PC-9 (cell line): ENCODE measurements around the gene NELFA. TPM values are rescaled to one million over a fixed set of nuclear protein-coding genes. Genes with fewer than 3 reads are reported as not detected.

Source experiments
- BruUV-seq: library from RNA; stranded (reverse); fragments of 400-500 nt; replicated peaks from 2 replicates; lab custom pipeline; 2021; lab: Mats Ljungman, UMichigan
- CTCF ChIA-PET: fragments of 300-600 bp; sonication (Branson Sonifier 250); formaldehyde crosslinking; loops from one replicate; lab custom pipeline; 2022; ENCODE audit warnings: antibody characterized with exemption; lab: Charles Lee
- POLR2A ChIA-PET: fragments of 300-600 bp; sonication (Branson Sonifier 250); formaldehyde crosslinking; loops from one replicate; lab custom pipeline; 2022; ENCODE audit warnings: antibody characterized with exemption; ENCODE audit not compliant: unreplicated experiment; lab: Charles Lee
- DNase-seq, 2 experiments: peaks; one replicate each; pipeline versions ENCODE4 v3.0.0 to v3.0.0-alpha.2; 2015 to 2022; ENCODE audit warnings: mixed read lengths in 1 of 2
- H2AFZ ChIP-seq: fragments of 200-600 bp; sonication (generic); 2 replicates; pipeline ENCODE4 v1.8.1; 2017; ENCODE audit warnings: antibody characterized with exemption
- H3F3A ChIP-seq: fragments of 200-600 bp; sonication (generic); 2 replicates; pipeline ENCODE4 v1.8.1; 2017; ENCODE audit warnings: antibody characterized with exemption, mild to moderate bottlenecking, low read depth; ENCODE audit not compliant: insufficient read depth
- H3K27ac ChIP-seq: fragments of 200-600 bp; sonication (generic); 2 replicates; pipeline ENCODE4 v1.6.1; 2016; ENCODE audit warnings: mixed run types
- H3K27me3 ChIP-seq: fragments of 200-600 bp; sonication (generic); 2 replicates; pipeline ENCODE4 v1.6.1; 2016; ENCODE audit warnings: low read depth, mixed run types; ENCODE audit not compliant: insufficient read depth
- H3K36me3 ChIP-seq: fragments of 200-600 bp; sonication (generic); 2 replicates; pipeline ENCODE4 v1.6.1; 2016; ENCODE audit warnings: low read depth, mixed run types
- H3K4me1 ChIP-seq: fragments of 200-600 bp; sonication (generic); replicated peaks from 2 replicates; pipeline ENCODE4 v1.6.1; 2016; ENCODE audit warnings: mixed run types; ENCODE audit not compliant: insufficient read depth
- H3K4me2 ChIP-seq: fragments of 200-600 bp; sonication (generic); 2 replicates; pipeline ENCODE4 v1.6.1; 2017; ENCODE audit warnings: mixed run types
- H3K4me3 ChIP-seq: fragments of 200-600 bp; sonication (generic); 2 replicates; pipeline ENCODE4 v1.6.1; 2016; ENCODE audit warnings: mixed run types
- H3K79me2 ChIP-seq: fragments of 200-600 bp; sonication (generic); 2 replicates; pipeline ENCODE4 v1.6.1; 2017; ENCODE audit warnings: low read depth, mixed run types
- H3K9me2 ChIP-seq: fragments of 200-600 bp; sonication (generic); 2 replicates; pipeline ENCODE4 v1.8.1; 2017; ENCODE audit warnings: mild to moderate bottlenecking; ENCODE audit not compliant: insufficient read depth
- H3K9me3 ChIP-seq: fragments of 200-600 bp; sonication (generic); 2 replicates; pipeline ENCODE4 v1.8.1; 2016; ENCODE audit warnings: low read depth; ENCODE audit not compliant: insufficient read depth
- H4K20me1 ChIP-seq: fragments of 200-600 bp; sonication (generic); 2 replicates; pipeline ENCODE4 v1.8.1; 2017; ENCODE audit not compliant: insufficient read depth
- EZH2 ChIP-seq: fragments of 200-600 bp; sonication (generic); IDR thresholded peaks from 2 replicates; pipeline ENCODE4 v1.8.0; 2017; ENCODE audit warnings: antibody characterized with exemption, low read depth
- intact Hi-C: fragments of 100-400 bp; cut with micrococcal nuclease; formaldehyde crosslinking; loops from one replicate; pipeline ENCODE4 v1.10.0; 2022; ENCODE audit not compliant: unreplicated experiment
- total RNA-seq: library from RNA; stranded (reverse); gene quantifications from 2 replicates; pipeline ENCODE4 v1.2.3, GENCODE V29; 2021
- TF ChIP-seq, protein P1 (sequence below): fragments of 200-600 bp; sonication (generic); conservative IDR thresholded peaks from 2 replicates; pipeline ENCODE4 v1.6.1; 2017; ENCODE audit warnings: mixed run types, antibody characterized with exemption, mild to moderate bottlenecking, moderate library complexity

Gene NELFA
- total RNA-seq, 1 experiment from 2014 or later: 52.4 TPM

DNA sequence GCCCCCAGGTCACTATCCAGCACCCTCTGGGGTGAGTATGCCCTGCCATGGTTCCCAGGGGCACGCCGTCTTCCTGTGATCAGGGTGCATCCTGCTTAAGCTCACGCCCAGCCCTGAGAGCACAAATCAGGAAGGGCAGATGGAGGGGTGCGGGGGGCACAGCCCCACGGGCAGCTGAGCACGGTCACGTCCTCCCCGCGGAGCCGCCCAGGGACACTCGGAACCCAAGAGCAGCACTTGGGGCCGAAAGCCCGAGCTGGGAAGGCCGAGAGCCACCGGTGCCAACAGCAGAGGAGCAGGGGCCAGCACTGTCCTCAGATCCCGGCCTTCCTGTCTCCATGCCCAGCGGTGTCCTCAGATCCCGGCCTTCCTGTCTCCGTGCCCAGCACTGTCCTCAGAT lies 21.5 kb downstream of the NELFA start:
- Histone ChIP-seq H3K9me2 (no peaks in the 10 kb centered on the region), H3K27me3 (no peaks in the 10 kb centered on the region), H3F3A (peaks cover 5% of the 10 kb centered on the region; the same call in 1 of the 2 replicates), H3K79me2 (peaks cover 5% of the 10 kb centered on the region; the same call in 1 of the 2 replicates), H3K4me2 (no peak overlapping the region), H3K4me3 (no peak overlapping the region), H3K9me3 (no peaks in the 10 kb centered on the region), H3K4me1 (no peaks in the 10 kb centered on the region), H3K36me3 (0 out of 2 replicates have a peak, but pooled peaks cover 10% of the 10 kb centered on the region), H3K27ac (no peak overlapping the region), H2AFZ (no peak overlapping the region), H4K20me1 (peaks cover 11% of the 10 kb centered on the region)
- ChIA-PET CTCF (no interaction called here), POLR2A (no interaction called here)
- BruUV-seq: no TSS peak
- DNase-seq: no peak
- no peak for TF ChIP-seq EZH2
- TF ChIP-seq, protein P1, sequence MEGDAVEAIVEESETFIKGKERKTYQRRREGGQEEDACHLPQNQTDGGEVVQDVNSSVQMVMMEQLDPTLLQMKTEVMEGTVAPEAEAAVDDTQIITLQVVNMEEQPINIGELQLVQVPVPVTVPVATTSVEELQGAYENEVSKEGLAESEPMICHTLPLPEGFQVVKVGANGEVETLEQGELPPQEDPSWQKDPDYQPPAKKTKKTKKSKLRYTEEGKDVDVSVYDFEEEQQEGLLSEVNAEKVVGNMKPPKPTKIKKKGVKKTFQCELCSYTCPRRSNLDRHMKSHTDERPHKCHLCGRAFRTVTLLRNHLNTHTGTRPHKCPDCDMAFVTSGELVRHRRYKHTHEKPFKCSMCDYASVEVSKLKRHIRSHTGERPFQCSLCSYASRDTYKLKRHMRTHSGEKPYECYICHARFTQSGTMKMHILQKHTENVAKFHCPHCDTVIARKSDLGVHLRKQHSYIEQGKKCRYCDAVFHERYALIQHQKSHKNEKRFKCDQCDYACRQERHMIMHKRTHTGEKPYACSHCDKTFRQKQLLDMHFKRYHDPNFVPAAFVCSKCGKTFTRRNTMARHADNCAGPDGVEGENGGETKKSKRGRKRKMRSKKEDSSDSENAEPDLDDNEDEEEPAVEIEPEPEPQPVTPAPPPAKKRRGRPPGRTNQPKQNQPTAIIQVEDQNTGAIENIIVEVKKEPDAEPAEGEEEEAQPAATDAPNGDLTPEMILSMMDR: no peak
- intact Hi-C loops: no loop called here

DNA sequence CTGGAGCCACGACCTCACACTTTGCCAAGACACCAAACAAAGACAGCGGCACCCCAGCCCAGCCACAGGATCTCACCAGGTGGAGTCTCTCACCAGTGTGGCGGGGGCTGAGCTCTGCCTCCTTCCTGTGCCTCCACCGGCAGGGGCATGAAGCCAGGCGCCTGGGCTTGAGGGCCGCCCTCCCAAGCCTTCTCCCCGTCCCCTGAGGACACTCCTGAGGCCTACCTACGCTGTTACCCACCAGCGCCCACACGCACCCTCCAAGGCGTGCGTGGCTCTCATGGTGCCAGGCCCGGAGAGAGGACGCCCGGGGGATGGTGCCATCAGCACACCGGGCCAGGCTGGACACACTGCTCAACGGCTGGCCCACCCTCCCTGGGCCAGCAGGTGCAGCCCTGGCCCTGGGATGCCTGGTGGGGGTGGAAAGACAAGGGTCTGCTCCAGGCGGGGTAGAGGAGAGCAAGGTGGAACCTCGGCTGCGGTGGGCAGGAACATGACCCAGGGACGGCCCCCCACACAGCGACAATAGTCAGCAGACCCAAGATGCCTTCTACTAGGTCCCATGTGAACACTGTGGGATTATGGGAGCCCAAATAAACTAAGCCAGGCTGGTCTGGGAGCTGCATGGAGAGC lies 22.1 kb downstream of the NELFA start:
- Histone ChIP-seq H3K4me1 (no peaks in the 10 kb centered on the region), H3F3A (peaks cover 11% of the 10 kb centered on the region; the same call in 1 of the 2 replicates), H4K20me1 (peaks cover 17% of the 10 kb centered on the region), H3K79me2 (0 out of 2 replicates have a peak, but pooled peaks cover 2% of the 10 kb centered on the region), H3K9me3 (no peaks in the 10 kb centered on the region), H3K27me3 (no peaks in the 10 kb centered on the region), H3K4me3 (no peak overlapping the region), H3K27ac (no peak overlapping the region), H2AFZ (no peak overlapping the region), H3K9me2 (no peaks in the 10 kb centered on the region), H3K36me3 (0 out of 2 replicates have a peak, but pooled peaks cover 12% of the 10 kb centered on the region), H3K4me2 (no peak overlapping the region)
- POLR2A ChIA-PET: no interaction called here
- CTCF ChIA-PET: no interaction called here
- BruUV-seq: no TSS peak
- no peak for DNase-seq
- intact Hi-C loops: no loop called here
- no peak for TF ChIP-seq EZH2
- TF ChIP-seq, protein P1: no peak

DNA sequence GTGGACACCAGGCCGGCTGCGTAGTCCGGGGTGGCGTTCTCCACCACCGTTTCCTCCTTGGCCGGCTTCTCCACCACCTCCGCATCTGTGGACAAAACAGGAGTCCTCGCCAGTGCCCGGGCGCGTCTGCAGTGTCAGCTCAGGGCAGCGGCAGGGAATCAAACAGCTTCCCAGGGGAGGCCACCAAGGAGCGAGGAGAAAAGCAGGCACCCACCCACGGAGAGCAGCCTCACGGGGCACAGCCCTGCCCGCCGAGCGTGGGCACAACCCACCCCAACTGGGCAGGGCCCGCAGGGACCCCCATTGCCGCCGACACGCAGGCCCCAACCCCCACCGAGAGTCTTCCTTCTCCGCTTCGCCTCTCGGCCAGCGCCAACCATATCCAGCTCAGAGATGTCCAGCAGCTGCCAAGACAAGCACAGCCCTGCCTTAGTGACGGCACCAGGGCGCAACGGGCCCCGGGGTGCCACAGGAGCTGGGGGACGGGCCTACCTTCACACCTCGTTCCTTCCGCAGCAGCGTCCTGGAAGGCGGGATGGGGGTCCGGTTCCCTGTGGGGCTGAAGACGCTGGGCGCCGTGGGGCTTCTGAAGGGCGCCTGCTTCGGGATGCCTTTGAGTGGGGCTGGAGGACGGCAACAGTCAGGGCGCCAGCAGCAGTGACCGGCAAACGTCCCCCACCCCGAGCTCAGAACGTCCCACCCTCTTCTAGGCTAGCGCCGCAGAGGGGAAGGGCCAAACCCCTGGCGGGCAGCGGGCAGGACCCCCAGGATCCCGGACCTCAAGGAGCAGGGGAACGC lies 22.8 kb downstream of the NELFA start:
- Histone ChIP-seq H3K4me1 (no peaks in the 10 kb centered on the region), H3K27me3 (no peaks in the 10 kb centered on the region), H3K4me3 (no peak overlapping the region), H3K27ac (no peak overlapping the region), H2AFZ (no peak overlapping the region), H3K4me2 (no peak overlapping the region), H3F3A (peaks cover 18% of the 10 kb centered on the region; the same call in 1 of the 2 replicates), H4K20me1 (peaks cover 24% of the 10 kb centered on the region), H3K79me2 (no peaks in the 10 kb centered on the region), H3K36me3 (0 out of 2 replicates have a peak, but pooled peaks cover 19% of the 10 kb centered on the region), H3K9me2 (no peaks in the 10 kb centered on the region), H3K9me3 (no peaks in the 10 kb centered on the region)
- DNase-seq: no peak
- BruUV-seq: no TSS peak
- TF ChIP-seq EZH2: no peak
- TF ChIP-seq, protein P1: no peak
- intact Hi-C loops: no loop called here
- POLR2A ChIA-PET: no interaction called here
- CTCF ChIA-PET: no interaction called here
